Measurements from ENCODE around the gene EIF3F. TPM values are rescaled to one million over a fixed set of nuclear protein-coding genes. Genes with fewer than 3 reads are reported as not detected.

EIF3F gene
- total and polyA plus RNA-seq, 8 donors = 106 to 201 (median 175) TPM

DNA sequence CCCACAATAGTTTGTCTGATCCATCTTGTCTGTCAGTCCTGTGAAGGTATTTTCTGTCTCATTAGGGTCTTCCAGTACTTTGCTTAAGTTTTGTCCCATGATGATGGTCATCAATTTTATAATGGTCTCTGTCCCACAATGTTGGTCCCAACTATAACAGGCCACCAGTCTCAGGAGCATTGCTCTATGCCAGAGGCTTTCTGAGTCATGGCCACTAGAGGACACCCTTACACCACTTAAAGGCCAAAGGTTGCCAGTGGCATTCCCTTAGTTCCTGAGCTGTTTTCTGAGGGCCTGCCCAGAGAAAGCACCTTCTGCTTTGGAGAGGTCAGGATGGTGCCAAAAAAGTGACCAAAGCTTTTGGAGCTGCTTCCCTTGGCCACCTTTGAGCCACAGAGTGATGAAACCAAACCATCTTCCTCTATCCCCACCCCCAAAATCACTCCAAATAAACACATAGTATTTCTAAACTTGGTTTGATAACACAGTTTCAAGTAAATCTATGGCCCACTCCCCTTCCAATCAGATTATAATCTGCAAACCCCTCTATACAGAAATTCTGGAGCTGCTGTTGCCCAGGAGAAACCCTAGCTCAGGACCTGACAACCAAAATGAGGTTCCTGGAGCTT lies 19.3 kb downstream of the EIF3F start:
- H3K27me3 ChIP-seq = no peaks in the 10 kb centered on the region
- intact Hi-C loops (cut with DNase I) = loop anchor here in 2 of 3 donors (5.0 kb wide), 1 partner anchor 86 kb away; no protein-coding TSS in a partner anchor
- no peaks in the 10 kb centered on the region for H3K36me3 ChIP-seq
- no peaks in the 10 kb centered on the region for H3K9me3 ChIP-seq
- ATAC-seq (peak; percentile 90 to 99 (median 97)), FAIRE-seq (no peak), DNase-seq (peak in 4 of 6 donors; percentile 38 to 76 (median 44))
- no peak overlapping the region for H3K4me3 ChIP-seq
- no peak overlapping the region for H3K27ac ChIP-seq
- TF ChIP-seq, protein P1, sequence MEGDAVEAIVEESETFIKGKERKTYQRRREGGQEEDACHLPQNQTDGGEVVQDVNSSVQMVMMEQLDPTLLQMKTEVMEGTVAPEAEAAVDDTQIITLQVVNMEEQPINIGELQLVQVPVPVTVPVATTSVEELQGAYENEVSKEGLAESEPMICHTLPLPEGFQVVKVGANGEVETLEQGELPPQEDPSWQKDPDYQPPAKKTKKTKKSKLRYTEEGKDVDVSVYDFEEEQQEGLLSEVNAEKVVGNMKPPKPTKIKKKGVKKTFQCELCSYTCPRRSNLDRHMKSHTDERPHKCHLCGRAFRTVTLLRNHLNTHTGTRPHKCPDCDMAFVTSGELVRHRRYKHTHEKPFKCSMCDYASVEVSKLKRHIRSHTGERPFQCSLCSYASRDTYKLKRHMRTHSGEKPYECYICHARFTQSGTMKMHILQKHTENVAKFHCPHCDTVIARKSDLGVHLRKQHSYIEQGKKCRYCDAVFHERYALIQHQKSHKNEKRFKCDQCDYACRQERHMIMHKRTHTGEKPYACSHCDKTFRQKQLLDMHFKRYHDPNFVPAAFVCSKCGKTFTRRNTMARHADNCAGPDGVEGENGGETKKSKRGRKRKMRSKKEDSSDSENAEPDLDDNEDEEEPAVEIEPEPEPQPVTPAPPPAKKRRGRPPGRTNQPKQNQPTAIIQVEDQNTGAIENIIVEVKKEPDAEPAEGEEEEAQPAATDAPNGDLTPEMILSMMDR (IDR thresholded peaks at IDR 0.05) = peak in 3 of 4 donors; percentile 57 to 77 (median 75)
- no peaks in the 10 kb centered on the region for H3K4me1 ChIP-seq

DNA sequence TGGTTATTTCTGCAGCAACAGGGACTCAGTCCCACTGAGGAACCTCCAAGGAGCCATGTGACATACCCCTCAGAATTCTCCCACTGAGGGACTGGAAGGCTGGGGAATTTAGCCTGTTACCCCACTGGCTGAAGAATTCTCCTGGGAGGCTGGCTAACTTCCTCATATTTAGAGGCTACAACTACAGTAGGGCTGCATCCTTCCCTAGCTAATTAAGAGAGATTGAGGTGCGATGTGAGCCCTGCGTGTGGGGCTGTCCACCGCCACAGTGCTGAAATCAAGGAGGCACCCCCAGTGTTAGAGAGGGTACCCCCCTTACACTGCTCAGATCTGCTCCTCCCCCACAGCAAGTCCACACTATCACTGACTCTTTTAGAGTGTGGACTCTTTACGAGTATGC lies 21.1 kb downstream of the EIF3F start:
- 45 to 50% methylated on average over 4 of the region's 4 CpGs for WGBS, 2 donors
- H3K4me3 ChIP-seq = no peak overlapping the region
- H3K9me3 ChIP-seq = no peaks in the 10 kb centered on the region
- ATAC-seq (no peak), DNase-seq (no peak), FAIRE-seq (no peak)
- intact Hi-C loops (cut with DNase I) = loop anchor here in 2 of 3 donors (5.0 kb wide), 1 partner anchor 84 kb away; no protein-coding TSS in a partner anchor
- no peak overlapping the region for H3K27ac ChIP-seq
- H3K27me3 ChIP-seq = no peaks in the 10 kb centered on the region
- H3K4me1 ChIP-seq = no peaks in the 10 kb centered on the region
- TF ChIP-seq, protein P1 (IDR thresholded peaks at IDR 0.05) = no peak
- H3K36me3 ChIP-seq = no peaks in the 10 kb centered on the region

DNA sequence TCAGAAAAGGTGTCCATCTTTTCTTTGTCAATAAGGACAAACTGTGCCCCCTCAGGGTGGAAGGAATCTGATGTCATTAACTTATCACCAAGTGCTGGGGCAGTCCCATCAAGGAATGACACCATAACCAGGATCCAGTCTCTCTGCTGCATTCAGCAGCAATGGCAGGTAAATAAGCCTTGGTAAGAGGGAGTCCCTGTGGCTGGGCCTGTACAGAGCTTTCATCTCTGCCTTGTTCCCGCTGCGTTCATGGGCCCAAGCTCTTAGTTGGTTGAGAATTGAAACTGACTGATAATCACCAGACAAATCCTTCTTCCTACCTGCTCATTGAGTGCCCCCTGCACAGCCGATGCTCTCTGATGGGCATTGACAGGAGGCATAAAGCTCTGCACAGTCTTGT lies 22.7 kb downstream of the EIF3F start:
- no peak overlapping the region for H3K4me3 ChIP-seq
- intact Hi-C loops (cut with DNase I) = loop anchor here in 2 of 3 donors (5.0 kb wide), 1 partner anchor 82 kb away; no protein-coding TSS in a partner anchor
- WGBS, 2 donors = 81 to 86% methylated on average over 3 of the region's 3 CpGs
- TF ChIP-seq, protein P1 (IDR thresholded peaks at IDR 0.05) = no peak
- no peak for DNase-seq
- FAIRE-seq = no peak
- no peak for ATAC-seq
- H3K27ac ChIP-seq = no peak overlapping the region
- H3K36me3 ChIP-seq = no peaks in the 10 kb centered on the region
- no peaks in the 10 kb centered on the region for H3K4me1 ChIP-seq
- H3K27me3 ChIP-seq = no peaks in the 10 kb centered on the region
- H3K9me3 ChIP-seq = no peaks in the 10 kb centered on the region

DNA sequence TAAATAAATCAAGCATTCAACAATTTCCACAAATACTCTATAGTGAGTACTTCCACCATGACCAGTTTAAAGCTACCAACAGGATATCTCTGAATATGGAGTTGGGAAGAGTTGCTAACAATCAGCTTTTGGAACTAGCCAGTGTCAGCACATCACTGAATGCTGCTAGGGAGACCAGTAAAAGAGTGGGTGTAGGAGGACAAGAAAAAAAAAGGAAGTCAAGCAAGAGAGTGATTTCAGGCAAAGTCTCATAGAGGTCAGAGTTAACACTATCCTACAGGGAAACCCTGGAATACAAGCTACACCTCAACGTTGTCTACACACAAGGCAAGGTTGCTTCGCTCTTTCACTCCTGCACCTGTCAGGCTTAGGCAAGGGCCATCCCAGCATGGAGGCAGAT lies 24.2 kb downstream of the EIF3F start:
- H3K27ac ChIP-seq = no peak overlapping the region
- no peaks in the 10 kb centered on the region for H3K36me3 ChIP-seq
- intact Hi-C loops (cut with DNase I) = no loop called here
- no peaks in the 10 kb centered on the region for H3K4me1 ChIP-seq
- no peaks in the 10 kb centered on the region for H3K9me3 ChIP-seq
- FAIRE-seq = no peak
- no peak for DNase-seq
- TF ChIP-seq, protein P1 (IDR thresholded peaks at IDR 0.05) = no peak
- no peak for ATAC-seq
- H3K4me3 ChIP-seq = no peak overlapping the region
- 66 to 71% methylated on average over 2 of the region's 2 CpGs for WGBS, 2 donors
- H3K27me3 ChIP-seq = no peaks in the 10 kb centered on the region

DNA sequence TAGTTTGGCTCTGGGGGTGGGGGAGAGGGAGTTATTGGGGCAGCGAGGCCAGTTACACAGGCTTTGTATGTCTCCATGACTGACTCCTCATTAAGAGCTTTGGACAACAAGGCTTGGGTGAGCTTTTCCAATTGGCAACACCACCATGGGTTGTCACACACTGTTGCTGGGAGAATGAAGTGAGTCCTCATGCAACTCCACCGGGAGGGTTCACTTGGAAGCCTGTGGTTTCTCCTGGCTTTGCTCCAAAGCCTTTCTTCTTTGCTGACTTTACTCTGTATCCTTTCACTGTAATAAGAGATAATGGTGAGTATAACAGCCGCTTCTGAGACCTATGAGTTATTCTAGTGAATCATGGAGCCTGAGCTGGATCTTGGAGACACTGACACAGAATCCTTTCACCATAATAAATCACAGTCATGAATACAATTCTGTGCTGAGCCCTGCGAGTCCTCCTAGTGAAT lies 24.9 kb downstream of the EIF3F start:
- H3K9me3 ChIP-seq = no peaks in the 10 kb centered on the region
- no peak overlapping the region for H3K27ac ChIP-seq
- ATAC-seq (peak in 1 of 4 donors; percentile 35), FAIRE-seq (no peak), DNase-seq (no peak)
- intact Hi-C loops (cut with DNase I) = no loop called here
- H3K4me3 ChIP-seq = no peak overlapping the region
- TF ChIP-seq, protein P1 (IDR thresholded peaks at IDR 0.05) = no peak
- H3K27me3 ChIP-seq = no peaks in the 10 kb centered on the region
- 54 to 63% methylated on average over 4 of the region's 4 CpGs for WGBS, 2 donors
- no peaks in the 10 kb centered on the region for H3K4me1 ChIP-seq
- H3K36me3 ChIP-seq = no peaks in the 10 kb centered on the region
